Fibroblast of skin of back (primary cell): ENCODE results near the gene GPATCH1. TPM values are rescaled to one million over a fixed set of nuclear protein-coding genes. Genes with fewer than 3 reads are reported as not detected.
A peak's percentile ranks its signal among the peaks of the same experiment; 100 is the strongest.
"Not testable (repeated sequence)": the region's sequence is repeated elsewhere in the genome, so short reads cannot be mapped to it uniquely, and the experiment has no call there.

Experiments used
- DNase-seq: peaks from one replicate; pipeline ENCODE4 v3.0.0-alpha.2; 2013
- polyA plus RNA-seq, 2 experiments: library from polyadenylated mRNA; unstranded; fragments of 120-200 nt; gene quantifications; one replicate each; pipeline ENCODE4 v1.2.1, GENCODE V29; 2013; ENCODE audit not compliant: insufficient read length in 2 of 2

GPATCH1 gene, protein sequence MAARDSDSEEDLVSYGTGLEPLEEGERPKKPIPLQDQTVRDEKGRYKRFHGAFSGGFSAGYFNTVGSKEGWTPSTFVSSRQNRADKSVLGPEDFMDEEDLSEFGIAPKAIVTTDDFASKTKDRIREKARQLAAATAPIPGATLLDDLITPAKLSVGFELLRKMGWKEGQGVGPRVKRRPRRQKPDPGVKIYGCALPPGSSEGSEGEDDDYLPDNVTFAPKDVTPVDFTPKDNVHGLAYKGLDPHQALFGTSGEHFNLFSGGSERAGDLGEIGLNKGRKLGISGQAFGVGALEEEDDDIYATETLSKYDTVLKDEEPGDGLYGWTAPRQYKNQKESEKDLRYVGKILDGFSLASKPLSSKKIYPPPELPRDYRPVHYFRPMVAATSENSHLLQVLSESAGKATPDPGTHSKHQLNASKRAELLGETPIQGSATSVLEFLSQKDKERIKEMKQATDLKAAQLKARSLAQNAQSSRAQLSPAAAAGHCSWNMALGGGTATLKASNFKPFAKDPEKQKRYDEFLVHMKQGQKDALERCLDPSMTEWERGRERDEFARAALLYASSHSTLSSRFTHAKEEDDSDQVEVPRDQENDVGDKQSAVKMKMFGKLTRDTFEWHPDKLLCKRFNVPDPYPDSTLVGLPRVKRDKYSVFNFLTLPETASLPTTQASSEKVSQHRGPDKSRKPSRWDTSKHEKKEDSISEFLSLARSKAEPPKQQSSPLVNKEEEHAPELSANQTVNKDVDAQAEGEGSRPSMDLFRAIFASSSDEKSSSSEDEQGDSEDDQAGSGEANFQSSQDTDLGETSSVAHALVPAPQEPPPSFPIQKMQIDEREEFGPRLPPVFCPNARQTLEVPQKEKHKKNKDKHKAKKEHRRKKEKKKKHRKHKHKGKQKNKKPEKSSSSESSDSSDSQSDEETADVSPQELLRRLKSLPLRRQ
- 5.8 TPM for polyA plus RNA-seq (2013, experiment 1 of 2; ENCODE audit: insufficient read length)
- 4.8 TPM for polyA plus RNA-seq (2013, experiment 2 of 2; ENCODE audit: insufficient read length)

GRCh38 chr19:33080761-33081681, at the start of gene GPATCH1:
Gene GPATCH1, plus strand, starts transcription at chr19:33081181. Its CDS starts 13 bp downstream, at chr19:33081194.
- peak; percentile 89 for DNase-seq

DNA sequence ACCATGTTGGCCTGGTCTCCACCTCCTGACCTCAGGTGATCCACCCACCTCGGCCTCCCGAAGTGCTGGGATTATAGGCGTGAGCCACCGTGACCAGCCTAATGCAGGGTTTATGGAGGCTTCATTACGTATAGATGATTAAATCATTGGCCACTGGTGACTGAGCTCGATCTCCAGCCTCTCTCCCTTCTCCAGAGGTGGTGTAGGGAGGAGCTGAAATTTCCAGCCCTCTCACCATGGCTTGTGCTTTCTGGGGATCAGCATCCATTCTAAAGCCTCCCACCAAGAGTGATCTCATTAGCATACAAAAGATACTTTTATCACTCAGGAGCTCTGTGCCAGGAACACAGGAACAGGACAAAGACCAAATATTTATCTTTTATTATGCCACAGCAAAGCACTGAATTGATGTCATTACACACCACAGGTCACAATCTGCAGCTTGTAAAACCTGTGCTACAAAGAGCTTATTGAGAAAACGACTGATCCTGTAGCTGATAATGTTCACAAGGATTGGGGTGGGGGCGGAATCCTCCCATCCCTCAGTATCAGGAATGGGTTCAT, 48.7 kb upstream of the GPATCH1 start:
- no peak for DNase-seq

DNA sequence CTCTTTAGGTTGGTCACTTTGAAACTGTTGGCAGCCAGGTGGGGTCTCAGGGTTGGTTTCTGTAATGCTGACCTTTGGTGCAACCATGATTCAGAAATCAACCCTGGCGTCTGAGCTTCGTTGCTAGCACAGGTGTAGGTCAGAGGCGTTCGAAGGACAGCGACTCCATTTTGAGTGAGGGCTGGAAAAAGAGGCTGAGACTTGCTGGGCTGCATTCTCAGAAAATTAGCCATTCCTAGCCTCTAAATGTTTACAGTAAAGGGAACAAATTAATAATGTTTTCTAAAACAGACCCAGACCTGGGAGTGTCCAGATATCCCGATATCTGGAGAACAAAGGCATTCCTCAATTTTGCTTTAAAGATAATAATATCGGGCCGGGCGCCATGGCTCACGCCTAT, 45.5 kb upstream of the GPATCH1 start:
- DNase-seq: no peak

GRCh38 chr19:33036370-33037167, 44.4 kb upstream of the GPATCH1 start:
- not testable (repeated sequence) for DNase-seq

- not testable (repeated sequence) for DNase-seq
Measured at GRCh38 chr19:33037168-33038025, 43.6 kb upstream of the GPATCH1 start.

- DNase-seq: no peak
Measured at GRCh38 chr19:33039108-33039599, 41.8 kb upstream of the GPATCH1 start.

DNA sequence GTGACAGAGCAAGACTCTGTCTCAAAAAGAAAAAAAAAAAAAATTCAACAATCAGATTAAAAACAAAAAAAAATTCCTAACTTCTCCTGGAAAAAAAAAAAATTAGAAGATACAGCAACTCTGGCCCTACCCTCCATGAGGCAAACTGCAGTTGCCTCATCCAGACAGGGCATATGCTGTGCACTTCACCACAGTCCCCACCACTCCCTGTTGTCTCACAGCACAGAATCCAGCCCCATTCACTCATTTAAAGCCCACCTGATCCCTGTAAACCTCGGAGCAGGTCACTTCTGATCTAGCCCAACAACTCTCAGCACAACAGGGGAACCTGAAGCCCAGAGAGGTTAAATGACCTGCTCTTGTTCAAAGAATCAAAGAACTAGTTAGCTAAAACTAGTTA, 41.2 kb upstream of the GPATCH1 start:
- no peak for DNase-seq

GRCh38 chr19:33040994-33041827, 39.8 kb upstream of the GPATCH1 start:
- DNase-seq: peak; percentile 2

DNA sequence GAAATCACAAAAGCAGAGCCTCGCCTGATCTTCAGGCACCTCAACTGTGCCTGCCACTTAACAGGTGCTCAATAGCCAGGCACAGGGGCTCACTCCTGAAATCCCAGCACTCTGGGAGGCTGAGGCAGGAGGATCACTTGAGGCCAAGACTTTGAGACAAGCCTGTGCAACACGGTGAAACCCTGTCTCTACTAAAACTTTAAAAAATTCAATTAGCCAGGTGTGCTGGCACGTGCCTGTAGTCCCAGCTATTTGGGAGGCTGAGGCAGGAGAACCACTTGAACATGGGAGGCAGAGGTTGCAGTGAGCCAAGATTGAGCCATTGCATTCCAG, 39.2 kb upstream of the GPATCH1 start:
- not testable (repeated sequence) for DNase-seq

GRCh38 chr19:33047422-33047821, 33.6 kb upstream of the GPATCH1 start:
- DNase-seq: no peak

DNA sequence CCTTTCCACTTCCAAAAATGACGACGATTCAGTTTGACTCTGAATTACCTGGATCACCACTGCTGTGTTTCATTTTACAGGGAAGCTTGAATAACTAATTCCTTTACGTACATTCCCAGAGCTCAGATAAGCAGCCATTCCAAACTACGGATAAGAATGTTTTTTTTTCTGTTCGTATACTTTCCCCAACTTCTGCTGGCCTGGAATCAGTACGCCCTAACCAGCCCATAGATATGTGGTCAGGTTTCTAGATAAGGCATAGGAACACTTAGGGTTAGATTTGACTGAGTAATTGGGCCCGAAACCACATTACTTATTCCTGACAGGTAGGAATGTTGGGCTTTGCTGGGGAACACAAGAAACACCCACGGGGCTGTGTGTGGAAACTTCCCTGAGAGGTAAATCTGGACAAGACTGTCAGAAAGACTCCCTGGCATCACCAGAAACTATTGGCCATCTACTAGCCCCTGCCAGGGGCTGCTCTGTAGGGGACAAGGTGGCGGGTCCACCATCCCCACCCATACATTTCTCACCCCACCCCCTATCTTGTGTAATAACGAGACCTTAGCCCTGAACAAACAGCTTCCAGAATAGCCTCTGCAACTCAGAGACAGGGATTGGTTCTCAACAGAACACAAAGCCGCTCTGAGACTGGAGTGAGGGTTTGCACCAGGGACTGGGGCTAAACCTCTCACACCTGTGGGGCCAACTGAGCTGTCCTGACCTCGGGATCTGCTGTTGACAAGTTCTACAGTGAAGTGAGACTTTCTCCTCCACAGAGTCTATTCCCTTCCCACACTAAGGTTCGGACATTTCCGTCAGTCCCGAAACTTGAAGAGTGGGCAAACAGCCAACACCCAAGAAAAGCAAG, 31.9 kb upstream of the GPATCH1 start:
- no peak for DNase-seq

DNA sequence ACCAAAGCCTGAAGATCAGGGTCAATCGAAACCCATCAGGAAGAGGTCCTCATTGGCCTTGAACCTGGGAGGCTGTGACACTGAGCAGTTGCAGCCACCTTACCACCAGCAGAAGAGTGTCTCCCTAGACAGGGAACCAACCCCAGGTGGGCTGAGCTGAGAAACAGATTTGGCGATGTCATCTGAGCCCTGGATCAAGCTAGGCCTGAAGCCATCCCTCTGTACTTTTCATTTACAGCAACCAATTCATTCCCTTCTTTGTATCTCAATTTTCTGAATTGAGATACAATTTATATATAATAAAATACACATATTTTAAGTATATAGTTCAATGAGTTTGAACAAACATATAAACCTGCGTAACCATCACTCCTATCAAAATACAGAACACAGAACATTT, 30.9 kb upstream of the GPATCH1 start:
- no peak for DNase-seq

DNA sequence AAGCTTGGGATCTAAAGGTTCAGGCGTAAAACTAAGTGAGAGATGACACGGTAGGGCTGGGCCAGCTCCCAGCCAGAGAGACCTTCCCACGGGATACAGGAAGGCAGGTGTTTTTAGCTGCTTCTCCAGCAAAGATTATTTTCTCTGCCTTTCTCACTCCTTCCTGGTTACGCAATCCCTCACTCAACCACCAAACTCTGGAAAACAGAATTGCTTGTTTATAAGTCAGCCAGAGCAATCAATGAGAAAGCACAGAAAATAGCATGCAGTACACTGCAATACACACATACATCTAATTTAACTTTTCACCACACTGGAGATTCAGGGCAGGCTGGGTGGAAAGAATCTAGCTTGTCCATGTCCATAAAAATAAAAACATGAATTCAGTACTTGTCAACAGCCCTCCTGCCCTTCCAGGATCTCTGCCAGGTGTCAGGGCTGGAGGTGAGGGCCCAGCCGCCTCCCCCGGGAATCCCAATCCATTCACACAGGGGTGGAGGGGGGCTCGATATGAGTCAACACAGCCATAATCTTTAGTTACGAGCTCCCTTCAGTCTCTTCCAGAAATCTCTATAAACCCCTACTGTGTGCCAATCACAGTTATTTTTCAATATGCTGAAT, 28.5 kb upstream of the GPATCH1 start:
- DNase-seq: no peak

DNA sequence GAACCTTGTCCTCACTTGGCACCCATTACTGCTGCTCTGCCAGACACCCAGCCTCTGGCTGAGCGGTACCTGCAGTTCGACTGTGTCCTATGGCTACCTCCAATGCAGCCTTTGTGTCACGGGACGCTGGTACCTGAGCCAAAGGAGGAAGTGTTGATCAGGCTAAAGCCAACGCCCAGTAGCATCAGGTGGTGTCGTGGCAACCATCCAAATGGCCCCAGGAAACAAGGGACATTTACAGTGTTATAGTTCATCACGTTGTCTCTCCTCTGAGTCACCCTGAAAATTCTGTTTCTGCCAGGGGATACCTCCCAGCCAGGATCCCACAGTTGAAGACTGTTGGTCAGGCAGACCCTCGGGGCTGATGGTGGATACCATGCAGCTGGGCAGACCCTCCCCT, 26.4 kb upstream of the GPATCH1 start:
- no peak for DNase-seq

- peak; percentile 28 for DNase-seq
Measured at GRCh38 chr19:33055718-33056117, 25.3 kb upstream of the GPATCH1 start.

DNA sequence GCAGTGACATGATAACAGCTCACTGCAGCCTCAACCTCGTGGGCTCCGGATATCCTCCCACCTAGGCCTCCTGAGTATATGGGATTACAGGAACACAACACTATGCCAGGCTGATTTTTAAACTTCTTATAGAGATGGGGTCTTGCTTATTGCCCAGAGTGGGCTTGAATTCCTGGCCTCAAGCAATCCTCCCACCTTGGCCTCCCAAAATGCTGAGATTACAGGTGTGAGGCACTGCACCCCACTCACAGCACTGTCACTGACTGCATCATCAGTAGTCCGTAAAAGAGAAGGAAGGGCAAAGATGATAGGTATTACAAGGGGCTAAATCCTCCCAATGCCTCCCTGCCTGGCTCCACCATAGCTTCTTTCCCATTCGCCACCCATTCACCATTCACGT, 20.4 kb upstream of the GPATCH1 start:
- no peak for DNase-seq

DNA sequence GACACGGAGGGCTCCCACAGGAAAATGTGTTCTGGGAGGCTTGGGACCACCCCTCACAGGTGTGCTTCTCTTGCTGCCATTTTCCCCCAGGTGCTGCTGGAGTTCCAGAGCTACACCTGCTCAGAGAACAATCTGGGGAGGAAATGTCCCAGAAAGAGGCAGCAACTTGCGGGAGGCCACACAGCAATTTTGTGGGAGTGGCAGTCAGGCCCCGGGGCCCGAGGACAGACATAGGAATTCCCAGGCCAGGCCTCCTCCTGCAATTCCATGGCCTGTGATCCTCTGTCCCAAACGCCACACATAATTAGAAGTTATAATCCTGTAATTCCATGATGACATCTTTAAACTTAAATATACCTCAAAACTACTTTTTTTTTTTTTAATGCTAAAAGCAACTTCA, 18.1 kb upstream of the GPATCH1 start:
- no peak for DNase-seq
